HepG2 (cell line): Measurements from ENCODE around the gene AJUBA. TPM values are rescaled to one million over a fixed set of nuclear protein-coding genes. Genes with fewer than 3 reads are reported as not detected.

Experiments
- ATAC-seq: fragments of 200-7000 bp; cut with Tn5 transposase; 3 replicates; pipeline ENCODE4 v1.9.1; 2020; ENCODE audit warnings: mild to moderate bottlenecking, moderate library complexity
- Bru-seq: library from RNA; stranded (reverse); fragments of 400-500 nt; gene quantifications from one replicate; lab custom pipeline; 2021; lab: Mats Ljungman, UMichigan
- BruChase-seq, 2 experiments: library from RNA; stranded (reverse); fragments of 400-500 nt; gene quantifications; one replicate each; lab custom pipeline; 2021; lab: Mats Ljungman, UMichigan
- BruUV-seq: library from RNA; stranded (reverse); fragments of 400-500 nt; replicated peaks from 2 replicates; lab custom pipeline; 2021; lab: Mats Ljungman, UMichigan
- CTCF ChIA-PET: fragments of 300-600 bp; formaldehyde crosslinking; extraction: SDS; loops from one replicate; lab custom pipeline; 2021; ENCODE audit warnings: low total read pairs, inconsistent platforms, low intra/inter-chr PET ratio; lab: Yijun Ruan, JAX
- POLR2A ChIA-PET: fragments of 350-600 bp; sonication (Branson Sonifier 250); formaldehyde crosslinking; loops from one replicate; lab custom pipeline; 2020; ENCODE audit warnings: antibody characterized with exemption, inconsistent platforms; lab: Yijun Ruan, JAX
- DNase-seq: peaks from one replicate; pipeline ENCODE4 v3.0.0-alpha.2; 2015; ENCODE audit warnings: low spot score
- FAIRE-seq: peaks from 3 replicates; lab custom pipeline; 2011; peaks lifted over from hg19 to GRCh38; lab: Jason Lieb, UNC
- H2AFZ ChIP-seq: one replicate; pipeline ENCODE4 v1.6.1; 2011; ENCODE audit warnings: low read length, inconsistent platforms
- H3K27ac ChIP-seq: fragments of 300-600 bp; 3 replicates; pipeline ENCODE4 v1.8.0; 2011; ENCODE audit warnings: mixed run types, mild to moderate bottlenecking, mixed read lengths, low read length, inconsistent platforms; ENCODE audit not compliant: insufficient read depth; ENCODE audit errors: extremely low read length
- H3K27me3 ChIP-seq, 2 experiments: fragments of 200-600 bp in 1 of 2; 2 replicates in 1 of 2; 3 replicates in 1 of 2; pipeline versions ENCODE4 v1.6.0 to v1.8.0; 2011; ENCODE audit warnings: low read length in 2 of 2, mild to moderate bottlenecking in 2 of 2, moderate library complexity in 2 of 2, inconsistent platforms in 1 of 2; ENCODE audit not compliant: insufficient read depth in 2 of 2, control insufficient read depth in 1 of 2
- H3K36me3 ChIP-seq, 2 experiments: fragments of 200-600 bp in 1 of 2; replicated peaks in 1 of 2; 2 replicates in 1 of 2; 3 replicates in 1 of 2; pipeline versions ENCODE4 v1.5.1 to v1.8.0; 2011; ENCODE audit warnings: low read length in 2 of 2, inconsistent platforms in 1 of 2; ENCODE audit not compliant: insufficient read depth in 2 of 2, control insufficient read depth in 1 of 2
- H3K4me1 ChIP-seq: 2 replicates; pipeline ENCODE4 v1.5.1; 2012; ENCODE audit warnings: low read length, inconsistent platforms; ENCODE audit not compliant: insufficient read depth
- H3K4me2 ChIP-seq: 2 replicates; pipeline ENCODE4 v1.6.0; 2011; ENCODE audit warnings: low read depth, low read length, inconsistent platforms
- H3K4me3 ChIP-seq, 3 experiments: fragments of 200-600 bp in 1 of 3; sonication (generic), shearing (Covaris generic) in 1 of 3; replicated peaks in 1 of 3; 2 replicates each; pipeline ENCODE4 v1.5.1; 2011 to 2016; ENCODE audit warnings: low read length in 3 of 3, inconsistent platforms in 2 of 3, low read depth in 2 of 3, mild to moderate bottlenecking in 2 of 3, control low read depth in 1 of 3, mixed read lengths in 1 of 3; ENCODE audit not compliant: insufficient read depth in 1 of 3
- H3K79me2 ChIP-seq: one replicate; pipeline ENCODE4 v1.6.1; 2011; ENCODE audit warnings: low read length, inconsistent platforms; ENCODE audit not compliant: insufficient read depth
- H3K9ac ChIP-seq: 2 replicates; pipeline ENCODE4 v1.6.0; 2011; ENCODE audit warnings: mild to moderate bottlenecking, low read depth, low read length, inconsistent platforms; ENCODE audit not compliant: insufficient read depth
- H3K9me3 ChIP-seq: 2 replicates; pipeline ENCODE4 v1.5.1; 2012; ENCODE audit warnings: mild to moderate bottlenecking, low read length
- H4K20me1 ChIP-seq: 2 replicates; pipeline ENCODE4 v1.6.0; 2011; ENCODE audit warnings: inconsistent platforms, mild to moderate bottlenecking, low read length, moderate library complexity; ENCODE audit not compliant: insufficient read depth
- RAD51 ChIP-seq: fragments of 450-650 bp; IDR thresholded peaks from 2 replicates; pipeline ENCODE4 v1.6.1; 2016; ENCODE audit warnings: borderline replicate concordance
- THAP9 ChIP-seq: sonication (generic); formaldehyde crosslinking; IDR thresholded peaks from 2 replicates; pipeline ENCODE4; 2020; ENCODE audit warnings: missing genetic modification reagents, mild to moderate bottlenecking, borderline replicate concordance
- ZNF563 ChIP-seq: sonication (generic); formaldehyde crosslinking; IDR thresholded peaks from 2 replicates; pipeline ENCODE4 v1.8.0; 2022; ENCODE audit warnings: mild to moderate bottlenecking, moderate library complexity, missing genetic modification reagents
- WGBS: methylation state at CpG from one replicate; pipeline ENCODE4 v1.1.6; 2017; ENCODE audit warnings: low lambda C conversion rate; 5-methylcytosine and 5-hydroxymethylcytosine counted together
- in situ Hi-C: cut with HindIII; loops from 2 replicates; pipeline ENCODE4 v1.10.0; 2017; ENCODE audit warnings: low pct_unique_long_range_greater_than_20kb; ENCODE audit not compliant: extremely low pct_ligation_motif_present
- intact Hi-C: fragments of 100-400 bp; cut with micrococcal nuclease; formaldehyde crosslinking; loops from one replicate; pipeline ENCODE4 v1.10.0; 2022; ENCODE audit not compliant: unreplicated experiment
- long read RNA-seq, 2 experiments: library from RNA in 1 of 2; library from polyadenylated mRNA in 1 of 2; stranded (forward) in 1 of 2; unstranded in 1 of 2; transcript quantifications; one replicate each; pipeline ENCODE4 v2.0.0, GENCODE V29; 2019 to 2022
- polyA minus RNA-seq, 3 experiments: library from RNA; depleted of rRNA, polyadenylated mRNA; stranded (reverse); fragments of >200 nt; gene quantifications; 2 replicates each; pipeline ENCODE4 v1.2.3, GENCODE V29; 2011; ENCODE audit warnings: low replicate concordance in 1 of 3
- polyA plus RNA-seq, 8 experiments: library from polyadenylated mRNA; depleted of rRNA in 3 of 8; stranded (reverse) in 7 of 8; unstranded in 1 of 8; fragments of >200 nt; fragmentation: Illumina TruSeq in 4 of 8; extraction: Trizol in 4 of 8; gene quantifications; 2 replicates each; pipeline versions ENCODE4 v1.2.1 to v1.2.3, GENCODE V29; 2011 to 2016; ENCODE audit warnings: low read depth in 4 of 8, missing spikeins in 1 of 8, mixed read lengths in 1 of 8; ENCODE audit not compliant: insufficient read depth in 1 of 8
- total RNA-seq, 5 experiments: library from RNA; depleted of rRNA; stranded (reverse); fragments of >200 nt; fragmentation: Illumina TruSeq; extraction: Trizol; gene quantifications; 2 replicates each; pipeline ENCODE4 v1.2.3, GENCODE V29; 2016; ENCODE audit warnings: low read depth in 1 of 5

The AJUBA gene
- 109 and 157 TPM in 2 replicates for total RNA-seq (2016; rRNA removed; fragmentation: Illumina TruSeq; extraction: Trizol)
- 29.1 and 32.6 TPM in 2 replicates for total RNA-seq (2016; cell fraction: cytosol; rRNA removed; fragmentation: Illumina TruSeq; extraction: Trizol; ENCODE audit: low read depth)
- total RNA-seq (2016; cell fraction: insoluble cytoplasmic fraction; rRNA removed; fragmentation: Illumina TruSeq; extraction: Trizol): 104 and 153 TPM in 2 replicates
- 72.3 and 78.5 TPM in 2 replicates for total RNA-seq (2016; cell fraction: membrane; rRNA removed; fragmentation: Illumina TruSeq; extraction: Trizol)
- total RNA-seq (2016; cell fraction: nucleus; rRNA removed; fragmentation: Illumina TruSeq; extraction: Trizol): 149 and 162 TPM in 2 replicates
- 241 and 315 TPM in 2 replicates for polyA plus RNA-seq (2011; rRNA removed)
- 184 and 225 TPM in 2 replicates for polyA plus RNA-seq (2011; cell fraction: cytosol; rRNA removed)
- polyA plus RNA-seq (2011; cell fraction: nucleus; rRNA removed): 207 and 248 TPM in 2 replicates
- 183 and 230 TPM in 2 replicates for polyA plus RNA-seq (2012)
- 8.7 and 9.2 TPM in 2 replicates for polyA plus RNA-seq (2016; cell fraction: cytosol; fragmentation: Illumina TruSeq; extraction: Trizol; ENCODE audit: low read depth)
- polyA plus RNA-seq (2016; cell fraction: insoluble cytoplasmic fraction; fragmentation: Illumina TruSeq; extraction: Trizol; ENCODE audit: low read depth): 102 and 106 TPM in 2 replicates
- polyA plus RNA-seq (2016; cell fraction: membrane; fragmentation: Illumina TruSeq; extraction: Trizol; ENCODE audit: low read depth): 31.5 and 31.6 TPM in 2 replicates
- polyA plus RNA-seq (2016; cell fraction: nucleus; fragmentation: Illumina TruSeq; extraction: Trizol; ENCODE audit: insufficient read depth, low read depth): 158 and 165 TPM in 2 replicates
- polyA minus RNA-seq (2011; rRNA and poly(A)+ RNA removed; ENCODE audit: low replicate concordance): 171 and 630 TPM in 2 replicates
- polyA minus RNA-seq (2011; cell fraction: cytosol; rRNA and poly(A)+ RNA removed): 150 and 166 TPM in 2 replicates
- 420 and 488 TPM in 2 replicates for polyA minus RNA-seq (2011; cell fraction: nucleus; rRNA and poly(A)+ RNA removed)
- percentile 99 among the genes with signal in this experiment for Bru-seq, nascent RNA
- percentile 100 among the genes with signal in this experiment for BruChase-seq, experiment 1, labeled RNA remaining after a 6-hour chase
- BruChase-seq, experiment 2, labeled RNA remaining after a 2-hour chase: percentile 100 among the genes with signal in this experiment
- long read RNA-seq, experiment 1, full-length matches to known transcripts: 33 of 59 reads
- long read RNA-seq, experiment 1, partial matches to known transcripts: 4 of 59 reads
- long read RNA-seq, experiment 1, other reads (novel, unspliced or antisense): 22 of 59 reads
- long read RNA-seq, experiment 2, full-length matches to known transcripts: 110 of 335 reads
- long read RNA-seq, experiment 2, partial matches to known transcripts: 16 of 335 reads
- long read RNA-seq, experiment 2, other reads (novel, unspliced or antisense): 209 of 335 reads

GRCh38 chr14:22982477-22983245 lies at the start of gene AJUBA:
AJUBA (minus strand) TSS chr14:22982551; CDS start chr14:22982266, 285 bp downstream.
- peak within 1 kb of the TSS; percentile 91 for H3K27ac ChIP-seq
- H3K4me1 ChIP-seq: peaks cover 63% of the 10 kb centered on the region
- no TSS peak for BruUV-seq
- ChIA-PET CTCF (interaction anchor here (0.7 to 6.6 kb wide), 14 partner anchors 9 to 426 kb away, joined by 3 to 298 read pairs (median 6); partner anchors contain the start of genes CDH24 and PRMT5), POLR2A (interaction anchor here (0.6 to 25.8 kb wide), 45 partner anchors 12 to 1288 kb away, joined by 3 to 1670 read pairs (median 7); partner anchors contain the start of genes ACIN1, C14orf119, CDH24 and HAUS4)
- no peaks in the 10 kb centered on the region for H3K9me3 ChIP-seq
- FAIRE-seq: no peak
- H3K79me2 ChIP-seq: peaks cover 52% of the 10 kb centered on the region
- intact Hi-C loops: loop anchor here (1.0 to 10.0 kb wide), 7 partner anchors 9 to 425 kb away; partner anchors contain the start of genes BCL2L2, LRP10, PPP1R3E and PRMT5
- peak within 1 kb of the TSS; percentile 99 for H3K4me2 ChIP-seq
- no peaks in the 10 kb centered on the region for H4K20me1 ChIP-seq
- ATAC-seq: peak; percentile 37
- peak within 1 kb of the TSS; percentile 98 for H3K9ac ChIP-seq
- WGBS: under 1% methylated on average over 48 of the region's 48 CpGs
- peak; percentile 98 for DNase-seq
- in situ Hi-C loops: no loop called here
- peak within 1 kb of the TSS; percentile 43 for H2AFZ ChIP-seq
- H3K27me3 ChIP-seq: no peaks in the 10 kb centered on the region; a peak in 1 of 5 replicates
- peaks cover 7 to 21% of the 10 kb centered on the region in 2 experiments for H3K36me3 ChIP-seq
- H3K4me3 ChIP-seq: peak within 1 kb of the TSS; percentile 86 to 98 (median 89)
- peak; percentile 95 for TF ChIP-seq THAP9 (CRISPR knock-in tag)
- TF ChIP-seq ZNF563 (CRISPR knock-in tag): no peak
- TF ChIP-seq RAD51: 0 out of 2 replicates have a peak, but pooled peaks have one; percentile 27
